C4-2B (cell line): ENCODE data around the gene BMERB1.

ENCODE experiments used
- CTCF ChIP-seq: fragments of 450-650 bp; conservative IDR thresholded peaks from 2 replicates; pipeline ENCODE4 v1.5.1; 2017; ENCODE audit warnings: mild to moderate bottlenecking
- ZFX ChIP-seq: fragments of 450-650 bp; IDR thresholded peaks from 2 replicates; pipeline ENCODE4 v1.6.1; 2017

- TF ChIP-seq CTCF = no peak
- TF ChIP-seq ZFX = no peak
Measured at GRCh38 chr16:15444264-15444663, 9.9 kb downstream of the BMERB1 start.
